Fibroblast of skin of left biceps (primary cell): ENCODE data around the gene NRXN2.
"Not testable (repeated sequence)": the region's sequence is repeated elsewhere in the genome, so short reads cannot be mapped to it uniquely, and the experiment has no call there.

Experiments used
- DNase-seq, 2 experiments: peaks; one replicate each; pipeline ENCODE4 v3.0.0-alpha.2; 2013; ENCODE audit warnings: low read depth in 2 of 2

NRXN2 gene

GRCh38 chr11:64675450-64676260 lies 47.3 kb downstream of the NRXN2 start:
- DNase-seq = peak; percentile 33 to 35

- DNase-seq = no peak
Measured at GRCh38 chr11:64674774-64675173, 48.2 kb downstream of the NRXN2 start.

GRCh38 chr11:64673279-64673678 lies 49.7 kb downstream of the NRXN2 start:
- no peak for DNase-seq

DNA sequence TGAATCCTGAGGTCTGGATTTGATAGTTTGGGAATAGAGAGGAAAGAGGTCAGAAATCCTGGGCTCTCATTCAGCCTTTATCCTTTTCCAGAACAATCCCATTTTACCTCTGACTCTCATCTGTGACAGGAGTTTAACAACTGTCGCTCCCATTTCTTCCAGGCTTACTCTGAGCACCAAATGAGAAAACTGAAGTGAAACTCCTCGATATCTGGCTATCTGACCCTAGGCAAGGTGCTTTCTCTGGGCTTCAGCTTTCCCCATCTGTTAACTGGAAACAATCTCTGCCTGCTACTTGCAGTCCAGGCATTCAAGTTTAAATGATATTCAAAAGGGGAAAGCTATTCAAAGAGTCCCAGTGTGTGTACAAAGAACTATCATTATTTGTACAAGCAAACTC lies 50.1 kb downstream of the NRXN2 start:
- DNase-seq = no peak

- DNase-seq = no peak
Measured at GRCh38 chr11:64670975-64671374, 52.0 kb downstream of the NRXN2 start.

GRCh38 chr11:64667154-64667745 lies 55.7 kb downstream of the NRXN2 start:
- no peak for DNase-seq

- no peak for DNase-seq
Measured at GRCh38 chr11:64665411-64665821, 57.6 kb downstream of the NRXN2 start.

- DNase-seq = not testable (repeated sequence)
Measured at GRCh38 chr11:64664236-64664870, 58.6 kb downstream of the NRXN2 start.

DNA sequence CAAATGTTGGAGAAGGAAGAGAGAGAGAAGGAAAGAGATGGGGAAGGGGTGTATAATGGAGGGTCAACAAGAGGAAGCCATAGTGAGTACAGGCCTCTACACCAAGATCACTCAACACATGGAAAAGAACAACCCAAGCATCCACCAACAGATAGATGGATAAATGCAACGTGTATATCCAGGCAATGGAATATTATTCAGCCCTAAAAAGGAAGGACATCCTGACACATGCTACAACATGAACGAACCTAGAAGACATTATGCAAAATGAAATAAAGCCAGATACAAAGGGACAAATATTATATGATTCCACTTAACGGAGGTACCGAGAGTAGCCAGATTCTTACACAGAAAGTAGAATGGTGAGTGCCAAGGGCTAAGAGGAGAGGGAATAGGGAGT lies 59.3 kb downstream of the NRXN2 start:
- DNase-seq = no peak

DNA sequence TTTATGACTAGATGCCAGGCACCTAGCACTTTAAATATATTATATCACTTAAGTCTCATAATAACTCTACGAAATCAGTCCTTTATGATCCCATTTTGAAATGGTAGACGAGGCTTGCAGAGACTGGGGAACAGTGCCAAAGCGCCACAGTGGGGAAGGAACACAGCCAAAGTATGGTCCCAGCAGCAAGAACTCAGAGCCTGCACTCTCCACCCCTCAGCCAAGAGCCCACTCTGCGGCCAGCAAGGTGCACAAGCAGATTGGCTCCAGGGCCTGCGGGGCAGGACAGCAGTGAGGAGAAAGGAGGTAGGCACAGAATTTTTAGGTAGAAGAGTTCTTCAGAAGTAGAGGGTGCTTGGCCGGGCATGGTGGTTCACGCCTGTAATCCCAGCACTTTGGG lies 61.4 kb downstream of the NRXN2 start:
- no peak for DNase-seq

DNA sequence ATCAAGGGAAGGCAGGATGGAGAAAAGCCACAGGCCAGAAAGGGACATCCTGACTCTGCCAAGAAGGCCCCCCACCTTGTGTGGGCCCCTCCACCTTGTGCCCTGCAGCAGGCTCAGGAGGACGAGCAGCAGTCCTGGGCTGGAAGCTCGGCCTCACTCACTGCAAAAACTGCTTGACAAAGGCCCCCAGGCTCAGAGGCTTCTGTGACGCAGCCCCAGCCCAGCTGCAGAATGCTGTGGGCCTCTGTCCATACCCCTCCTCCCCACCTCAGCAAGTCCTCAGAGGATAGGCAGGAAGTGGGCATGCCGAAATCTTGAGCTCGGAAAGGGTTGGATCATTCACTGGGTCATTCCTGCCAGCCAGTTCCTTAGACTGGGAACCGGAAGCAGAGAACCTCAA lies 61.9 kb downstream of the NRXN2 start:
- peak; percentile 35 to 36 for DNase-seq

GRCh38 chr11:64660706-64661105 lies 62.3 kb downstream of the NRXN2 start:
- no peak for DNase-seq

- DNase-seq = no peak
Measured at GRCh38 chr11:64660205-64660604, 62.8 kb downstream of the NRXN2 start.

- peak; percentile 49 to 58 for DNase-seq
Measured at GRCh38 chr11:64659417-64660144, 63.4 kb downstream of the NRXN2 start.

- no peak for DNase-seq
Measured at GRCh38 chr11:64658265-64658664, 64.7 kb downstream of the NRXN2 start.

GRCh38 chr11:64656862-64657261 lies 66.1 kb downstream of the NRXN2 start:
- no peak for DNase-seq

GRCh38 chr11:64655941-64656601 lies 66.9 kb downstream of the NRXN2 start:
- DNase-seq = no peak

DNA sequence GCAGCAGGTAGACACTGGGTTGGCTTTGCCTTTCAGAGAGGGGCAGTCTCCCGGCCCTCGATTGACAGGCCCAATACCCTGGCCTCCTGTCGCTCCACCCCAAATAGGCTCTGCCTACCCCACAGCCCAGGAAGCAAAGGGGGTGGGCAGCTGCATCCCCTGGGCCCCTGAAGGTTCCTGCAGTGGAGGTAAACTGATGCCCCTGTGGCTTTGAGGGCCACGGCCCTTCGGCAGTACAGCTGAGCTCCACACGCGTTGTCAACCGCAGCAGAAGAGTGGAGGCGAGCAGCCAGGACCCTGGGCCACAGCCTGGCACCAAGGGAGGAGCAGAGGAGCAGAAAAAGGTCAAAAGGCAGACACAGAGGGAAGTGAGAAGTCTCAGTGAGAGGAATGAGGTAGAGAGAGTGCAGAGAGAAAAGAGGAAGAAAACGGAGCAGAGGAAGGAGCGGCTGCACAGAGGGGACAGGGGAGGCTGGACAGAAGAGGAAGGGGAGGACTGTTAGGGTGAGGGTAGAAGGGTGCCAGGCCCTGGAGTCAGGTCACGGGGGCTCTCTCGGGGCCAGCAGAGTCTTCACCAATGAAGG lies 67.9 kb downstream of the NRXN2 start:
- no peak for DNase-seq

DNA sequence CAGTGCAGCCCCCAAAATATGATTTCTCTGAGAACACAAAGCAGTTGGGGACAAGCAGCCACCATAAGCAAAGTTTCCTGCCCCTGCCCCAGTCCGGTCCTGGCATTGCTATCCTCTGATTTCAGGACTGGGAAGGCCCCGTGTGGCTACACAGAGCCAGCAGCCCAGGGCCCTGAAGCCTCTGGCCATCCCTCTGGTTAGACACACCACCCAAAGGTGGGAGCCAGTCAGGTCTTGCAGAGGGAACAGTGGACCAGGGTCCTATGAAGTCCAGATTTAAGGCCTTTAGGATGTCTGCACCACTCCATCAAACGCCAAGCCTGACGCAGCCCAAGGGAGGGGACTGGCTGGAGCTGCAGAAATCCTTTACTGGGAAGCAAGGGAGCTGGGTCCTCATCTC lies 68.6 kb downstream of the NRXN2 start:
- DNase-seq = no peak

- no peak for DNase-seq
Measured at GRCh38 chr11:64653388-64653973, 69.5 kb downstream of the NRXN2 start.
